Upper lobe of left lung (tissue), 6 donors: ENCODE measurements around the gene ZDHHC4. TPM values are rescaled to one million over a fixed set of nuclear protein-coding genes. Genes with fewer than 3 reads are reported as not detected.

ENCODE experiments used
- ATAC-seq, 2 donors: fragments of 200-7000 bp; cut with Tn5 transposase; one replicate each; pipeline ENCODE4 v1.9.1; 2022; ENCODE audit warnings: mild to moderate bottlenecking in 2 of 2, moderate library complexity in 2 of 2; ENCODE audit not compliant: low FRiP score in 2 of 2
- DNase-seq, 2 donors: peaks; one replicate each; pipeline ENCODE4 v3.0.0-alpha.2; 2019 to 2020
- H3K27ac ChIP-seq, 4 donors: fragments of 200-600 bp; sonication (generic); one replicate each; pipeline ENCODE4 v1.5.1; 2016 to 2019
- H3K27me3 ChIP-seq, 4 donors: fragments of 200-600 bp; sonication (generic); one replicate each; pipeline ENCODE4 v1.5.1; 2017 to 2019
- H3K36me3 ChIP-seq, 4 donors: fragments of 200-600 bp; sonication (generic); one replicate each; pipeline ENCODE4 v1.5.1; 2016 to 2019
- H3K4me1 ChIP-seq, 4 donors: fragments of 200-600 bp; sonication (generic); one replicate each; pipeline ENCODE4 v1.5.1; 2018 to 2019
- H3K4me3 ChIP-seq, 4 donors: fragments of 200-600 bp; sonication (generic); one replicate each; pipeline ENCODE4 v1.5.1; 2017 to 2019; ENCODE audit warnings: mild to moderate bottlenecking in 2 of 4, moderate library complexity in 1 of 4
- H3K9me3 ChIP-seq, 4 donors: fragments of 200-600 bp; sonication (generic); one replicate each; pipeline ENCODE4 v1.5.1; 2018 to 2019
- EP300 ChIP-seq, 4 donors: sonication (generic); formaldehyde crosslinking; IDR thresholded peaks; one replicate each; pipeline ENCODE4 v1.5.1; 2017; ENCODE audit warnings: antibody characterized with exemption in 4 of 4, control low read depth in 2 of 4
- POLR2A ChIP-seq, 4 donors: fragments of 450-650 bp; IDR thresholded peaks; one replicate each; pipeline ENCODE4 v1.5.1; 2016 to 2017; ENCODE audit warnings: antibody characterized with exemption in 4 of 4, mild to moderate bottlenecking in 2 of 4
- POLR2AphosphoS5 ChIP-seq, 2 donors: sonication (generic); formaldehyde crosslinking; IDR thresholded peaks; one replicate each; pipeline ENCODE4 v1.5.1; 2017; ENCODE audit warnings: antibody characterized with exemption in 2 of 2
- WGBS, 2 donors: methylation state at CpG; one replicate each; pipeline ENCODE4 v1.1.5; 2017 to 2018; 5-methylcytosine and 5-hydroxymethylcytosine counted together
- total RNA-seq, 6 donors: library from RNA; depleted of rRNA in 4 of 6; stranded (reverse); fragments of >200 nt in 4 of 6; gene quantifications; one replicate each; pipeline versions ENCODE4 v1.1.0 to v1.2.1, GENCODE V29; 2016 to 2021
- TF ChIP-seq, protein P1 (sequence below), 6 experiments: fragments of 450-650 bp in 4 of 6; fragments of 200-600 bp in 2 of 6; sonication (generic) in 2 of 6; IDR thresholded peaks; one replicate each; pipeline ENCODE4 v1.5.1; 2016 to 2019; ENCODE audit warnings: antibody characterized with exemption in 6 of 6
- donor health status: DM: no; HTN: no; CAD: no; lungs with moderate emphysema.
- donor health status: DM: no; HTN: yes; CAD: no; lungs with severe emphysema.

Gene ZDHHC4
- total RNA-seq, 6 donors from 2014 or later, result 24.2 to 57.9 (median 48.4) TPM

DNA sequence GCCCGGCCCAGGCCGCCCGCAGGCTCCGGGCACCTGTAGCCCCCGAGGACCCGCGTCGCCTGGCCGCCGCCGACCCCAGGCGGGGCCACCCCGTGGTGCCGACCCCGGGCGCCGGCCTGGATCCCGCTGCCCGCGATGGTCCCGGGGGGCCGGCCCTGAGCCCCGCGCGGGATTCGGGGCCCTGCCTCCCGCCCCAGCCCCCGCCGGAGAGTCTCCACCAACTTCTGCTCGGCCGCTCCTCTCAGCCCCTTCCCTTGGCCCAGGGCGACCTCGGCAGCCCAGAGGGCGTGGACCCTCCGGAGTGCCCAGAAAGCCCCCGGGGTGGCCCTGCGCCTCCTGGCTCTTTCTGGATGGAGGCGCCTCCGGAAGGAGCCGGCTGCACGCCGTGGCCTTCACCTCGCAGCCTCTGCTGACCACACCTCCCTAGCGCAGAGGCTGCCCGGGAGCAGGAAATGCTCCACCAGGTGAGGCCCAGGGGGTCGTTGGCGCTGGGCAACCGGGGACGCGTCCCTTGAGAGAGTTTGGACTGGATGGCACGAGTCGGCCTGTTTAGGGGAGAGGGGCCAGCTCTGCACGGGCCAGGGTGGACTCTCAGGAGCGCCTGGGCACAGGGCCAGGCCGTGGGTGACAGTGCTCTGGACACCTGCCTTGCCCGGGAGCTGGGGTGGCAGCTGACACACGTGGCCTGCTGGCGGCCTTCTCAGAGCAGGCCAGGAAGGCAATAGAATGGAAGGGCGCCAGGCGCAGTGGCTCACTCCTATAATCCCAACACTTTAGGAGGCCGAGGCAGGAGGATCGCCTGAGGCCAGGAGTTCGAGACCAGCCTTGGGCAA, 38.7 kb downstream of the ZDHHC4 start:
- WGBS, 2 donors, result 21 to 63% methylated on average over 6 to 25 of the region's 63 CpGs
- peak overlapping the region in 1 of 4 donors; percentile 64 for H3K27ac ChIP-seq
- H3K9me3 ChIP-seq, result no peaks in the 10 kb centered on the region

DNA sequence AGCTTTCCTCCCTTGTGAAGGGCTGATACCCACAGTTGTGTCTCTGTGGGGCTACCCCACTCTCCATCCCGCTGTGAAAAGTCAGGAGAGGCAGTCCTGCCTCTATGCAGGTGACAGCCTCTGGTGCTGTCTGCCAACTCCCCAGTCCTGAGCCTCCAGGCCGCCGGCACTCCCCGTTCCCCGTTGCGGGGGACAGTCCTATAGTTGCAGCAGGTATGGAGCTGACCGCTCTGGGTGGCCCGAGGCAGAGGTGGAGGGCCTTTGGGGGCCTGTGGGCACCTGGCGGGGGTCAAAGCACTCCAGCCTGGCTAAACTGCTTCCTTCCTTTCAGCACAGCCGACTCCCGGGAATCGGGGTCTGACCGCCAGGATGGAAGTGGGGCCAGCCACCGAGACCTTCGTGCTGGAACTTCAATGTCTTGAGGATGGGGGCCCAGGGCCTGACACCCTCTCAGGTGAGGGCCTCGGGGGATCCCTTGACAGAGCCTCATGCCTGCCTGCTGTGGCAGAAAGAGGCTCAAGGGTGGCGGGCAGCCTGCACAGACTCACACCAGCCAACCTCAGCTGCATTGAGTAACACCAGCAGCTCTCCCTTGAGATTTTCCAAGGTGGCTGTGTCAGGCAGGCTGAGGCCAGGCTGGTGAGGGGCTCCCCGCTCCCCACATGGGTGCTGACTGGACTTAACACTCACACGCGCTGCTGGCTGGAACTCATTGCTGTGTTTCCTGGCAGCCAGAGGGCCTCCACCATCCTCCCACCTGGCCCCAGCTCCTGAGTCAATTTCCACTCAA, 39.8 kb downstream of the ZDHHC4 start:
- 94% methylated on average over 2 to 16 of the region's 20 CpGs for WGBS, 2 donors

More for the DNA sequence above, 38.7 kb downstream of the ZDHHC4 start:
- Histone ChIP-seq H3K4me3 (peak overlapping the region; percentile 63 to 80 (median 72)), H3K36me3 (peaks cover 0 to 3% (median 0%) of the 10 kb centered on the region in 4 donors), H3K4me1 (peaks cover 12 to 15% (median 13%) of the 10 kb centered on the region in 4 donors), H3K27me3 (peaks cover 0 to 4% (median 0%) of the 10 kb centered on the region in 4 donors)
- ATAC-seq (peak in 1 of 2 donors; percentile 45), DNase-seq (peak in 1 of 2 donors; percentile 83)
- TF ChIP-seq, protein P1, sequence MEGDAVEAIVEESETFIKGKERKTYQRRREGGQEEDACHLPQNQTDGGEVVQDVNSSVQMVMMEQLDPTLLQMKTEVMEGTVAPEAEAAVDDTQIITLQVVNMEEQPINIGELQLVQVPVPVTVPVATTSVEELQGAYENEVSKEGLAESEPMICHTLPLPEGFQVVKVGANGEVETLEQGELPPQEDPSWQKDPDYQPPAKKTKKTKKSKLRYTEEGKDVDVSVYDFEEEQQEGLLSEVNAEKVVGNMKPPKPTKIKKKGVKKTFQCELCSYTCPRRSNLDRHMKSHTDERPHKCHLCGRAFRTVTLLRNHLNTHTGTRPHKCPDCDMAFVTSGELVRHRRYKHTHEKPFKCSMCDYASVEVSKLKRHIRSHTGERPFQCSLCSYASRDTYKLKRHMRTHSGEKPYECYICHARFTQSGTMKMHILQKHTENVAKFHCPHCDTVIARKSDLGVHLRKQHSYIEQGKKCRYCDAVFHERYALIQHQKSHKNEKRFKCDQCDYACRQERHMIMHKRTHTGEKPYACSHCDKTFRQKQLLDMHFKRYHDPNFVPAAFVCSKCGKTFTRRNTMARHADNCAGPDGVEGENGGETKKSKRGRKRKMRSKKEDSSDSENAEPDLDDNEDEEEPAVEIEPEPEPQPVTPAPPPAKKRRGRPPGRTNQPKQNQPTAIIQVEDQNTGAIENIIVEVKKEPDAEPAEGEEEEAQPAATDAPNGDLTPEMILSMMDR (IDR thresholded peaks at IDR 0.05), result no peak
- TF ChIP-seq POLR2AphosphoS5 (IDR thresholded peaks at IDR 0.05), result no peak
- no peak for TF ChIP-seq EP300 (IDR thresholded peaks at IDR 0.05)
- TF ChIP-seq POLR2A (IDR thresholded peaks at IDR 0.05), result no peak

DNA sequence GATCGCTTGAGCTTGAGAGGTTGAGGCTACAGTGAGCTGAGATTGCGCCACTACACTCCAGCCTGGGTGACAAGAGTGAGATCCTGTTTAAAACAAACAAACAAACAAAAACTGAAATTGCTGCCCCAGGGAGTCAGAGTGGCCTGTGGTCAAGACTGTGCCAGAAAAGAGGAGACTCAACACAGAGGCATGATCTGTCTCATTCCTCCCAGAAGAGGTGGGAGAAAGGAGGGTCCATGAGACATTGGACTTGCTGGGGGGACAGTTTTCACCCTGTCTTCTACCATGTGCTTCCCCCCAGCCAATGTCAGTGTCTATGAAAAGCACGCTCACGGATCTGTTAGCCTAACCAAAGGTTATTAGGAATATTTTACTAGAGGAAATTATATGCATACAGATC, 41.4 kb downstream of the ZDHHC4 start:
- no peak overlapping the region for H3K27ac ChIP-seq
- H3K9me3 ChIP-seq, result no peaks in the 10 kb centered on the region
- no peak for ATAC-seq
- peaks cover 12 to 18% (median 14%) of the 10 kb centered on the region in 4 donors for H3K4me1 ChIP-seq
- H3K4me3 ChIP-seq, result no peak overlapping the region
- WGBS, 2 donors, result 70 to 92% methylated on average over 4 of the region's 4 CpGs
- peaks cover 0 to 29% (median 15%) of the 10 kb centered on the region in 4 donors for H3K36me3 ChIP-seq
- H3K27me3 ChIP-seq, result peaks cover 0 to 4% (median 0%) of the 10 kb centered on the region in 4 donors
- TF ChIP-seq, protein P1 (IDR thresholded peaks at IDR 0.05), result no peak
- TF ChIP-seq POLR2AphosphoS5 (IDR thresholded peaks at IDR 0.05) (no peak), EP300 (IDR thresholded peaks at IDR 0.05) (no peak), POLR2A (IDR thresholded peaks at IDR 0.05) (no peak)
- no peak for DNase-seq

More for the DNA sequence above, 39.8 kb downstream of the ZDHHC4 start:
- TF ChIP-seq, protein P1 (IDR thresholded peaks at IDR 0.05), result no peak
- TF ChIP-seq POLR2AphosphoS5 (IDR thresholded peaks at IDR 0.05) (no peak), POLR2A (IDR thresholded peaks at IDR 0.05) (no peak), EP300 (IDR thresholded peaks at IDR 0.05) (no peak)
- no peaks in the 10 kb centered on the region for H3K9me3 ChIP-seq
- no peak overlapping the region for H3K27ac ChIP-seq
- H3K4me3 ChIP-seq, result no peak overlapping the region
- peaks cover 0 to 4% (median 0%) of the 10 kb centered on the region in 4 donors for H3K27me3 ChIP-seq
- H3K36me3 ChIP-seq, result peaks cover 0 to 14% (median 9%) of the 10 kb centered on the region in 4 donors
- DNase-seq, result peak in 1 of 2 donors; percentile 75
- H3K4me1 ChIP-seq, result peaks cover 12 to 15% (median 14%) of the 10 kb centered on the region in 4 donors
- peak; percentile 15 to 16 for ATAC-seq

DNA sequence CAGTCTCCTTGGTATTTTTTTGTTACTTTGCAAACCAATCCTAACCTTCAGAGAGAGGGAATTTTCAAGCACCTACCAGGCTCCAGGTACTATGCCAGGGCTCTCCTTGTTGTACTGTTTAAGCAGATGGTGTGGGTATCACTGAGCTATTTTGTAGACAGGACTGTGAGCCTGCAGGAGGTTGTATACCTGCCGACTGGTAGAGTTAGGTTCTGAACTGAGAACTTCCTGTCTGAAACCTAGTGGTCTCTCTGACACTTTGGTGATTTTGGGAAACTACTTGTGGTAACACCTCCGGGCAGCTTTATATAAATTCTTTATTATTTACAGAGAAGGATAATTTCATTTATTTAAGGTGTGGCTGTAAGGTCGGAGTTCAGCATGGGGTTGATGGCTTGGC, 42.7 kb downstream of the ZDHHC4 start:
- H3K27ac ChIP-seq, result no peak overlapping the region
- peaks cover 0 to 4% (median 0%) of the 10 kb centered on the region in 4 donors for H3K27me3 ChIP-seq
- H3K36me3 ChIP-seq, result peaks cover 0 to 32% (median 17%) of the 10 kb centered on the region in 4 donors
- no peak for ATAC-seq
- no peaks in the 10 kb centered on the region for H3K9me3 ChIP-seq
- DNase-seq, result no peak
- H3K4me1 ChIP-seq, result peaks cover 9 to 17% (median 11%) of the 10 kb centered on the region in 4 donors
- TF ChIP-seq, protein P1 (IDR thresholded peaks at IDR 0.05), result no peak
- TF ChIP-seq POLR2AphosphoS5 (IDR thresholded peaks at IDR 0.05) (no peak), POLR2A (IDR thresholded peaks at IDR 0.05) (no peak), EP300 (IDR thresholded peaks at IDR 0.05) (no peak)
- no peak overlapping the region for H3K4me3 ChIP-seq
- WGBS, 2 donors, result 81 to 89% methylated on average over 3 of the region's 3 CpGs
